ENCODE results near the gene SHC4.
"Not testable (repeated sequence)": the region's sequence is repeated elsewhere in the genome, so short reads cannot be mapped to it uniquely, and the experiment has no call there.

The SHC4 gene

GRCh38 chr15:48972750-48973503 lies 9.2 kb upstream of the SHC4 start:
- in situ Hi-C loops (cut with HindIII; ENCODE audit: low pct_ligation_motif_present, low pct_unique_long_range_greater_than_20kb, low sequenced_read_pairs), result no loop called here
- DNase-seq, result no peak

- DNase-seq; in situ Hi-C loops (cut with HindIII; ENCODE audit: low pct_ligation_motif_present, low pct_unique_long_range_greater_than_20kb, low sequenced_read_pairs): not testable (repeated sequence)
Observed at GRCh38 chr15:48970926-48971325, 7.2 kb upstream of the SHC4 start.

GRCh38 chr15:48968066-48968465 lies 4.3 kb upstream of the SHC4 start:
- in situ Hi-C loops (cut with HindIII; ENCODE audit: low pct_ligation_motif_present, low pct_unique_long_range_greater_than_20kb, low sequenced_read_pairs), result no loop called here
- no peak for DNase-seq

- in situ Hi-C loops (cut with HindIII; ENCODE audit: low pct_ligation_motif_present, low pct_unique_long_range_greater_than_20kb, low sequenced_read_pairs), result no loop called here
- DNase-seq, result no peak
Observed at GRCh38 chr15:48967336-48967735, 3.6 kb upstream of the SHC4 start.

- peak; percentile 62 for DNase-seq
- in situ Hi-C loops (cut with HindIII; ENCODE audit: low pct_ligation_motif_present, low pct_unique_long_range_greater_than_20kb, low sequenced_read_pairs), result no loop called here
Observed at GRCh38 chr15:48966595-48967301, 3.0 kb upstream of the SHC4 start.

GRCh38 chr15:48965972-48966371 lies 2.3 kb upstream of the SHC4 start:
- peak; percentile 70 for DNase-seq
- in situ Hi-C loops (cut with HindIII; ENCODE audit: low pct_ligation_motif_present, low pct_unique_long_range_greater_than_20kb, low sequenced_read_pairs), result no loop called here

GRCh38 chr15:48964898-48965297 lies 1.2 kb upstream of the SHC4 start:
- DNase-seq, result no peak

GRCh38 chr15:48962662-48963523 lies 826 bp downstream of the SHC4 start:
- DNase-seq, result no peak
- in situ Hi-C loops (cut with HindIII; ENCODE audit: low pct_ligation_motif_present, low pct_unique_long_range_greater_than_20kb, low sequenced_read_pairs), result no loop called here

More at GRCh38 chr15:48964898-48965297, 1.2 kb upstream of the SHC4 start:
- in situ Hi-C loops (cut with HindIII; ENCODE audit: low pct_ligation_motif_present, low pct_unique_long_range_greater_than_20kb, low sequenced_read_pairs), result no loop called here

GRCh38 chr15:48955967-48956366 lies 7.8 kb downstream of the SHC4 start:
- no peak for DNase-seq
- in situ Hi-C loops (cut with HindIII; ENCODE audit: low pct_ligation_motif_present, low pct_unique_long_range_greater_than_20kb, low sequenced_read_pairs), result no loop called here

- in situ Hi-C loops (cut with HindIII; ENCODE audit: low pct_ligation_motif_present, low pct_unique_long_range_greater_than_20kb, low sequenced_read_pairs), result no loop called here
Observed at GRCh38 chr15:48955370-48955769, 8.3 kb downstream of the SHC4 start.

GRCh38 chr15:48954538-48954937 lies 9.2 kb downstream of the SHC4 start:
- no peak for DNase-seq
- in situ Hi-C loops (cut with HindIII; ENCODE audit: low pct_ligation_motif_present, low pct_unique_long_range_greater_than_20kb, low sequenced_read_pairs), result no loop called here

More at GRCh38 chr15:48955370-48955769, 8.3 kb downstream of the SHC4 start:
- DNase-seq, result no peak

- in situ Hi-C loops (cut with HindIII; ENCODE audit: low pct_ligation_motif_present, low pct_unique_long_range_greater_than_20kb, low sequenced_read_pairs), result no loop called here
- DNase-seq, result no peak
Observed at GRCh38 chr15:48946840-48947187, 16.9 kb downstream of the SHC4 start.

- in situ Hi-C loops (cut with HindIII; ENCODE audit: low pct_ligation_motif_present, low pct_unique_long_range_greater_than_20kb, low sequenced_read_pairs), result no loop called here
Observed at GRCh38 chr15:48946074-48946839, 17.5 kb downstream of the SHC4 start.

GRCh38 chr15:48945386-48945785 lies 18.3 kb downstream of the SHC4 start:
- in situ Hi-C loops (cut with HindIII; ENCODE audit: low pct_ligation_motif_present, low pct_unique_long_range_greater_than_20kb, low sequenced_read_pairs), result no loop called here
- no peak for DNase-seq

More at GRCh38 chr15:48946074-48946839, 17.5 kb downstream of the SHC4 start:
- peak; percentile 76 for DNase-seq

GRCh38 chr15:48941904-48942303 lies 21.8 kb downstream of the SHC4 start:
- no peak for DNase-seq
- in situ Hi-C loops (cut with HindIII; ENCODE audit: low pct_ligation_motif_present, low pct_unique_long_range_greater_than_20kb, low sequenced_read_pairs), result no loop called here

GRCh38 chr15:48940508-48940907 lies 23.2 kb downstream of the SHC4 start:
- in situ Hi-C loops (cut with HindIII; ENCODE audit: low pct_ligation_motif_present, low pct_unique_long_range_greater_than_20kb, low sequenced_read_pairs), result no loop called here
- no peak for DNase-seq

GRCh38 chr15:48939648-48940047 lies 24.1 kb downstream of the SHC4 start:
- DNase-seq, result peak; percentile 41
- in situ Hi-C loops (cut with HindIII; ENCODE audit: low pct_ligation_motif_present, low pct_unique_long_range_greater_than_20kb, low sequenced_read_pairs), result no loop called here

- in situ Hi-C loops (cut with HindIII; ENCODE audit: low pct_ligation_motif_present, low pct_unique_long_range_greater_than_20kb, low sequenced_read_pairs), result no loop called here
- no peak for DNase-seq
Observed at GRCh38 chr15:48937886-48938285, 25.8 kb downstream of the SHC4 start.
